ENCODE measurements around the gene CX3CL1.
"Not testable (repeated sequence)": the region's sequence is repeated elsewhere in the genome, so short reads cannot be mapped to it uniquely, and the experiment has no call there.

Gene CX3CL1

GRCh38 chr16:57372372-57373116 is at the start of gene CX3CL1:
CX3CL1 (plus strand) TSS chr16:57372490; CDS start chr16:57372569, 79 bp downstream.
- DNase-seq (ENCODE audit: low read depth in 2 of 2), result no peak

DNA sequence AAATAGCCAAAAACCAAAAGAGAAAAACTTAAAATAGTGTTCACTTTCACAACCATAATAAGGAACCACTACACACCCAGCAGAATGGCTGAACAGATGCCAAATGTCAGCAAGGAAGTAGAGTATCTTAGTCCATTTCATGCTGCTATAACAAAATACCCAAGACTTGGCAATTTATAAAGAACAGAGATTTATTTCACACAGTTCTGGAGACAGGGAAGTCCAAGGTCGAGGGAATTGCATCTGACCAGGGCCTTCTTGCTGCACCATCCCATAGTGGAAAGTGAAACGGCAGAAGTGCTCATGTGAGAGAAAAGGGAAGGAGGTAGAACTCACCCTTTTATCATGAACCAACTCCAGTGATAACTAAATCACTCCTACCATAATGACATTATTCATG is 47.5 kb upstream of the CX3CL1 start:
- no peak for DNase-seq (ENCODE audit: low read depth in 2 of 2)

DNA sequence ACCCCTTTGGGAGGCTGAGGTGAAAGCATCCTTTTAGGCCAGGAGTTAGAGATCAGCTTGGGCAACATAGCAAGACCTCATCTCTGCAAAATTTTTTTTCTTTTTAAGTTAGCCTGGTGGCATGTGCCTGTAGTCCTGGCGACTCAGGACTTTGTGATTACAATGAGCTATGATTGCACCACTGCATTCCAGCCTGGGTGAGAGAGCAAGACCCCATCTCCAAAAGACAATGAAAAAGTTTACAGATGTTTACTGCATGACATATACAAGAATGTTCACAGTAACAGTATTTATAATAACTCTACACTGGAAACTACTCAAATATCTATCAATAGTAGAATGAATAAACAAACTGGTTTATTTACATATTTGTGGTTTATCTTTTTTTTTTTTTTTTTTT is 46.8 kb upstream of the CX3CL1 start:
- no peak for DNase-seq (ENCODE audit: low read depth in 2 of 2)

- DNase-seq (ENCODE audit: low read depth in 2 of 2), result no peak
Measured at GRCh38 chr16:57329718-57330327, 42.5 kb upstream of the CX3CL1 start.

- DNase-seq (ENCODE audit: low read depth in 2 of 2), result no peak
Measured at GRCh38 chr16:57331355-57331754, 40.9 kb upstream of the CX3CL1 start.

- DNase-seq (ENCODE audit: low read depth in 2 of 2), result no peak
Measured at GRCh38 chr16:57333402-57333801, 38.9 kb upstream of the CX3CL1 start.

- no peak for DNase-seq (ENCODE audit: low read depth in 2 of 2)
Measured at GRCh38 chr16:57335366-57335765, 36.9 kb upstream of the CX3CL1 start.

DNA sequence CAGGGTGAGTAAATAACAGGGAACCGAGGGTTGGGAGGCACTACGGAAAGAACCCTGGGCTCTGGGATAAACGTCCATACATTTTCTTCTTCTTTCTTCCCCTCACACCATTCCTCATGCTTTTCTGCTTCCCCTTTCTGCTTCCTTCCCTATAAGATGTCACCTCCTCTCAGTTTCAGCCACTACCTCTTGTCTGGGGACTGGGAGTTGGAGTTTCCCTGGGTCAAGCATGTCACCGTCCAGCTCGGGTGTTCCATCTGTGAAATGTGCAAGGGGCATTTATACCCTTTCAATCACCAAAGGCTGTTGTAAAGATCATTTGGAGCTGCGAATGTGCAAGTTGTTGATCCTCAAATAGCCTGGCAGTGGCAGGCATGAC is 31.2 kb upstream of the CX3CL1 start:
- DNase-seq (ENCODE audit: low read depth in 2 of 2), result no peak

DNA sequence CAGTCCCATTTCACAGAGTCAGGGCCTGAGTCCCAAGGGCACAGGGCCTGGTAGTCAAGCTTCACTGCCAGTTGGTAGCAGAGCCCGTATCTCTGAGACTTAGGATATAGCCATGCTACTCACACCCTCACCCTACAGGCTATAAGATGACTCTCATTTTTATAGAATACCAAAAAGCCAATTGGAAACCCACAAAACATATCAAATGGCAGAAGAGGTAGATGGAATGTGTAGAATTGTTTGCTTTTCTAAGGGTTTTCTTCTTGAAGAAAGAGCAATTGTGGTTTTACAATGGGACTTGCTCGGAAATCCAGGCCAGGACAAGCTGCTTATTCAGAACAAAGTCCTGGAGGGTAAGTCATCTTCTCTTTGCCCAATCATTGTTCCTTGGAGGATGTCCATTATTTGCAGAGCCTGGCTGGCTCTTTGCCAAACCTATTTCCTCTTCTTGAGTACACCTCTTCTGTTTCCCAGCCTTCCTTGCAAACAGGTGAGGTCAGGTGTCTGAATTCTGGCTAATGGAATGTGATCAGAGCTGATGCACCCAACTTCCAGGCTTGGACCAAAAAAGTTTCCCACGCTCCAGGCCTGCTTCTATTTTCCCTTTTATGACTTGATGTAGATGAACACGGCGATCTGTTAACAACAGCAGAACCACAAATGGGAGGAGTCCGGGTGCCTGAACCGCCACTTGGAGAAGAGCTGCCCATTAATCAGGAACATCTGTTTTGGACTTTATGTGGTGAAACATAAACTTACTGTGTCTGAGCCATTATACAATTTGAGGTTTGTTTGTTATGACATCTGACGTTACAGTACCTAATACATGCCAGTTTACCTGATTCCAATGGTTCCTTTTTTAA is 30.6 kb upstream of the CX3CL1 start:
- DNase-seq (ENCODE audit: low read depth in 2 of 2), result no peak

DNA sequence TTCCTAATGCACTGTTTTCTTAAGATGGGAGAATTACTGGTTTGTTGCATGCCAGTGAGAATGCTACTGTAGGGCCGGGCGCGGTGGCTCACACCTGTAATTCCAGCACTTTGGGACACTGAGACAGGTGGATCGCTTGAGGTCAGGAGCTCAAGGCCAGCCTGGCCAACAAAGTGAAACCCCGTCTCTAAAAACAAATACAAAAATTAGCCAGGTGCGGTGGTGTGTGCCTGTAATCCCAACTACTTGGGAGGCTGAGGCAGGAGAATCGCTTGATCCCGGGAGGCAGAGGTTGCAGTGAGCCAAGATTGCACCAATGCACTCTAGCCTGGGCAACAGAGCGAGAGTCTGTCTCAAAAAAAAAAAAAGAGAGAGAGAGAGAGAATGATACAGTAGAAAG is 29.7 kb upstream of the CX3CL1 start:
- DNase-seq (ENCODE audit: low read depth in 2 of 2), result not testable (repeated sequence)

- DNase-seq (ENCODE audit: low read depth in 2 of 2), result no peak
Measured at GRCh38 chr16:57343221-57343620, 29.1 kb upstream of the CX3CL1 start.

DNA sequence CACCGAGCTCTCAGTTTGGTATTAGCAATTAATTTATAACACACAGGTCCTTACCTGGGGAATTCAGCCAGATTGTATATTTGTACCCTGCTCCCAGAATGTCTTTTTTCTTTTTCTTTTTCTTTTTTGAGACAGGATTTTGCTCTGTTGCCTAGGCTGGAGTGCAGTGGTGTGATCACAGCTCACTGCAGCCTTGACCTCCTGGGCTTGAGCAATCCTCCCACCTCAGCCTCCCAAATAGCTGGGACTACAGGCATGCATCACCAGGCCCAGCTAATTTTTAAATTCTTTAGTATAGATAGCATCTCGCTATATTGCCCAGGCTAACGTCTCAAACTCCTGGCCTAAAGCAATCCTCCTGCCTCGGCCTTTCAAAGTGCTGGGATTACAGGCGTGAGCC is 28.2 kb upstream of the CX3CL1 start:
- DNase-seq (ENCODE audit: low read depth in 2 of 2), result not testable (repeated sequence)

- DNase-seq (ENCODE audit: low read depth in 2 of 2), result no peak
Measured at GRCh38 chr16:57345021-57345420, 27.3 kb upstream of the CX3CL1 start.

GRCh38 chr16:57345666-57346204 is 26.6 kb upstream of the CX3CL1 start:
- no peak for DNase-seq (ENCODE audit: low read depth in 2 of 2)

GRCh38 chr16:57347858-57348257 is 24.4 kb upstream of the CX3CL1 start:
- DNase-seq (ENCODE audit: low read depth in 2 of 2), result no peak

DNA sequence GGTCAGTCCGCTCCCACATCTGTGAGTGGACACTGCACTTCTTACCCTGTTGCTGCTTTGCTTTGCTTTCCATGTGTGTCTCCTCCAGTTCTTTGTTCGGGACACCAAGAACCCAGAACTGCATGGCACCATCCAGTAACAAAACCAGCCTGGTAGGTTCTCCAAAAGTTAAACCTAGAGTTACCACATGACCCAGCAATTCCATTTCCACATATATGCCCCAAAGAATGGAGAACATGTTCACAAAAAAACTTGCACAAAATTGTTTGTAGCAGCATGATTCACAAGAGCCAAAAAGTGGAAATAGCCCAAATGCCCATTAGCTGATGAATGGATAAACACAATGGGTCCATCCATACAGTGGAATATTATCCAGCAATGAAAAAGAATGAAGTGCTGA is 24.0 kb upstream of the CX3CL1 start:
- DNase-seq (ENCODE audit: low read depth in 2 of 2), result no peak

DNA sequence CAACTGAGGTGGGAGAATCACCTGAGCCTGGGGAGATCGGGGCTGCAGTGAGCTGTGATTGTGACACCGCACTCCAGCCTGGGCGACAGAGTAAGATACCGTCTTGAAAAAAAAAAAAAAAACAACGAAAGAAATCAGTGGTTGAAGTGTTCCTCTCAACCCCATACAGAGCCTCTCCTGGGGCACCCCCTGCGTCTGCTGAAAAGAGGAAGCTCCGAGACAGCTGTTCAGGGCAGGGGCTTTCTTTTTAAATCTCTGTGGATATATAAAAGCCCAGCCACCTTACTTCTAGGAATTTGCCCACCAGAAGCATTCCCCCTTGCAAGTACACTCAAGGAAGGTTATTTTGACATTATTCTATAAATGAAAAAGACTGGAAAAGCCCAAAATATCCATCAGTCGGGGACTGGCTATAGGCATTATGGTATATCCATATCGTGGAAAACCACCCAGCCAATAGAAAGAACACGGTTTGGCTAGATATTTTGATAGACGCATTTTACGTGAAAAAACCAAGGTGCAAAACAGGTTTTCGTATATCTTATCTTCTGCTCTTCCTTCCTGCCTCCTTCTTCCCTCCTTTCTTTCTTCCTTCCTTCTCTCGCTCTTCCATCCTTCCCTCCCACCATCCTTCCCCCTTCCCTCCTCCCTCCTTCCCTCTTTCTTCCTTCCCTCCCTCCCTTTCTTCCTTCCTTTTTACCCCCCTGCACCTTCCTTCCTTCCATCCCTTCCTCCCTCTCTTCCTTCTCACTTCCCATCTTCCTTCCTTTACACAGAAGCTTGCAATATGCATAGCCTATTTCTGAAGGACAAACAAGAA is 22.9 kb upstream of the CX3CL1 start:
- DNase-seq (ENCODE audit: low read depth in 2 of 2), result no peak

DNA sequence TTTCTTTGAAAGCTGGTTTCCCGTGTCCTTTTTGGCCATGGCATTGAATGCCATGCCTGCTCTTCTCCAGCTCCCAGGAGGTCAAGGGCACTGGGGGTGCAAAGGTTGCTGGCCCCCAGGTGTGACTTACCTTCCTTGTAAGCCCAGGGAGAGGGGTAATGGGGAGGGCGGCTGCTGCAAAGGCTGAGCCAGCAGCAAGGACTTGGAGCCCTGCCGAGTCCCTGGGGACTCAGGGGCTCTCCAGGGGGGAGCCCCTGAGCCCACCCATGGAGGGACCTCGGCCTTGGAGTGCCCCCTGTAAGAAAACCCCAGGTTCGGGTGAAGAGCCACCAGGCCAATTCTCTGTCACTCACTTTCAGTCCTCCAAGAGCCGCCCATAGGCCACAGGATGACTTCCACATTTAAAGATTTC is 19.6 kb upstream of the CX3CL1 start:
- no peak for DNase-seq (ENCODE audit: low read depth in 2 of 2)

- DNase-seq (ENCODE audit: low read depth in 2 of 2), result no peak
Measured at GRCh38 chr16:57354311-57354710, 18.0 kb upstream of the CX3CL1 start.

DNA sequence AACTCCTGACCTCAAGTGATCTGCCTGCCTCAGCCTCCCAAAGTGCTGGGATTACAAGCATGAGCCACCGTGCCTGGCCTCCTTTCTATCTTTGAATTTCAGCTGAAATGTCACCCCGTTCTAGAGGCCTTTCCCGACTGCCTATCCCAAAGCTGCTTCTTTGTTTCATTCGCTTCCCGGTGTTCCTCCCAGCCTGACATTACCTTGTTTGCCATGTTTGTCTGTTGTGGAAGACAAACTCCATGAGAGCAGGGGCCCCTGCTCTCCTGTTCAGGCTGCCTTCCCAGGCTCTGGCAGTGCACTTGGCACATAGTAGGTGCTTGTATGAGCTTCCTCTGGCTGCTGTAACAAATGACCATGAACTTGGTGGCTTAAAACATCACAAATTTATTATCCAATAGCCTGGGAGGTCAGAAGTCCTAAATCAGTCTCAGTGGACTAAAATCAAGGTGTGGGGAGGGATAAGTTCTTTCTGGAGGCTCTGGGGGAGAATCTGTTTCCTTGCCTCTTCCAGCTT is 16.3 kb upstream of the CX3CL1 start:
- no peak for DNase-seq (ENCODE audit: low read depth in 2 of 2)

DNA sequence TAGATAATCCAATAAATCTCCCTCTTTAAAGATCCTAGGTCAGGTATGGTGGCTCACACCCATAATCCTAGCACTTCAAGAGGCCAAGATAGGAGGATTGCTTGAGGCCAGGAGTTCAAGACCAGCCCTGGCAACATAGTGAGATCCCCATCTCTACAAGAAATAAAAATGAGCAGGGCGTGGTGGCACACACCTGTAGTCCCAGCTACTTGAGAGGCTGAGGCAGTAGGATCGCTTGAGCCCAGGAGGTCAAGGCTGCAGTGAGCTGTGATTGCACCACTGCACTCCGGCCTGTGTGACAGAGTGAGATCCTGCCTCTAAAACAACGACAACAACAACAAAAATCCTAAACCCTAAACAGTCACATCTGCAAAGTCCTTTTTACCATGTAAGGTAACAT is 15.7 kb upstream of the CX3CL1 start:
- no peak for DNase-seq (ENCODE audit: low read depth in 2 of 2)
